DND-41 (cell line): ENCODE results near the gene TMEM107.

Experiments used
- EZH2 ChIP-seq: IDR thresholded peaks from 3 replicates; pipeline ENCODE4 v1.6.1; 2012; ENCODE audit warnings: borderline replicate concordance, low read depth, mild to moderate bottlenecking, moderate library complexity, low read length, inconsistent platforms; ENCODE audit not compliant: severe bottlenecking
- TF ChIP-seq, protein P1 (sequence below): IDR thresholded peaks from 2 replicates; pipeline ENCODE4 v1.5.1; 2012; ENCODE audit warnings: borderline replicate concordance, low read length, moderate library complexity, mild to moderate bottlenecking; ENCODE audit not compliant: poor library complexity, severe bottlenecking; ENCODE audit errors: extremely low read depth

DNA sequence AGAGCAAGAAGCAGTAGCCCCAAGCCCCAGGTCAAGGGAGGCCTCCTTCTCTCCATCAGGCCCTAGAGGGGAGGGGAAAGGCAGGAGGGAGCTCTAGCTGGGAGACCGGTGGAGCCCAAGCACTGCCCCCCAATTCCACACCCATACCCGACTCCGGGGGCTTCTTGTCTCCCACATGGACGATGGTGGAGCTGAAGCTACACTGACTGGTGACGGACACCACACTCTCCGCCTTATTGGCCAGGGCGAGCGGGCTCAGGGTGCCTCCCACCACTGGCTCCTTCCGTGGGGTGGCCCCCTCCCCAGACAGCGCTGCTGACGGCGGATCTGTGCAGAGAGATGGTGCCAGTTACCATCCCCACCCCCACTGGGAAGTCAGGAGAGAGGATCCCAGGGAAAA, 30.4 kb downstream of the TMEM107 start:
- TF ChIP-seq EZH2 = no peak
- TF ChIP-seq, protein P1, sequence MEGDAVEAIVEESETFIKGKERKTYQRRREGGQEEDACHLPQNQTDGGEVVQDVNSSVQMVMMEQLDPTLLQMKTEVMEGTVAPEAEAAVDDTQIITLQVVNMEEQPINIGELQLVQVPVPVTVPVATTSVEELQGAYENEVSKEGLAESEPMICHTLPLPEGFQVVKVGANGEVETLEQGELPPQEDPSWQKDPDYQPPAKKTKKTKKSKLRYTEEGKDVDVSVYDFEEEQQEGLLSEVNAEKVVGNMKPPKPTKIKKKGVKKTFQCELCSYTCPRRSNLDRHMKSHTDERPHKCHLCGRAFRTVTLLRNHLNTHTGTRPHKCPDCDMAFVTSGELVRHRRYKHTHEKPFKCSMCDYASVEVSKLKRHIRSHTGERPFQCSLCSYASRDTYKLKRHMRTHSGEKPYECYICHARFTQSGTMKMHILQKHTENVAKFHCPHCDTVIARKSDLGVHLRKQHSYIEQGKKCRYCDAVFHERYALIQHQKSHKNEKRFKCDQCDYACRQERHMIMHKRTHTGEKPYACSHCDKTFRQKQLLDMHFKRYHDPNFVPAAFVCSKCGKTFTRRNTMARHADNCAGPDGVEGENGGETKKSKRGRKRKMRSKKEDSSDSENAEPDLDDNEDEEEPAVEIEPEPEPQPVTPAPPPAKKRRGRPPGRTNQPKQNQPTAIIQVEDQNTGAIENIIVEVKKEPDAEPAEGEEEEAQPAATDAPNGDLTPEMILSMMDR = no peak
